Left colon (tissue), 2 donors: ENCODE data around the gene MISP. TPM values are rescaled to one million over a fixed set of nuclear protein-coding genes. Genes with fewer than 3 reads are reported as not detected.
A peak's percentile ranks its signal among the peaks of the same experiment; 100 is the strongest.

Source experiments
- ATAC-seq: fragments of 200-7000 bp; cut with Tn5 transposase; one replicate; pipeline ENCODE4 v1.9.1; 2020; ENCODE audit warnings: mild to moderate bottlenecking, moderate library complexity
- DNase-seq, 2 donors: peaks; one replicate each; pipeline ENCODE4 v3.0.0-alpha.2; 2020
- intact Hi-C, 2 donors: fragments of 100-400 bp; cut with DNase I in 1 of 2; cut with micrococcal nuclease in 1 of 2; formaldehyde crosslinking; loops; one replicate each; pipeline versions ENCODE4 v1.11.2 to v1.14.0; 2022; cut with DNase I, micrococcal nuclease
- total RNA-seq, 2 donors: library from RNA; stranded (reverse); fragmentation: NEBNext Ultra II Directional; extraction: Animal tissue kit (Norgen Biotek cat#: 25700); gene quantifications; one replicate each; pipeline ENCODE4 v1.2.1, GENCODE V29; 2021
- donor health status: DM: no; HTN: no; CAD: no.
- donor health status: DM: yes; HTN: yes; CAD: no.

Gene MISP
- total RNA-seq, 2 donors from 2014 or later, result 414 to 461 TPM

DNA sequence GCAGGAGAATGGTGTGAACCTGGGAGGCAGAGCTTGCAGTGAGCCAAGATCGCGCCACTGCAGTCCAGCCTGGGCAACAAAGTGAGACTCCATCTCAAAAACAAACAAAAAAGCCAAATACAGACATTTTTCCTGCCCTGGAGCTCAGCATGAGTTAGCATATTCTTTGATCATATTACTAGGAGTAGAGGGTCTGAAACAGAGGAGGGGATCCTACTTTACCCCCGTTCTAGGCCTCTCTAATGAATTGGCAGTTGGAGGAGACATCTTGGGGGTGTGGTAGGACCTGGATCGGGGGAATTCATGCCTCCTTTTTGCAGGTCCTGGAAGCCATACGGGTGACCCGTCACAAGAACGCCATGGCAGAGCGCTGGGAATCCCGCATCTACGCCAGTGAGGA, 12.3 kb downstream of the MISP start:
- no peak for ATAC-seq
- intact Hi-C loops, result loop anchor here in 1 of 2 donors (10.0 kb wide), 1 partner anchor 222 kb away; the partner anchor contains the start of gene WDR18
- DNase-seq, result no peak

DNA sequence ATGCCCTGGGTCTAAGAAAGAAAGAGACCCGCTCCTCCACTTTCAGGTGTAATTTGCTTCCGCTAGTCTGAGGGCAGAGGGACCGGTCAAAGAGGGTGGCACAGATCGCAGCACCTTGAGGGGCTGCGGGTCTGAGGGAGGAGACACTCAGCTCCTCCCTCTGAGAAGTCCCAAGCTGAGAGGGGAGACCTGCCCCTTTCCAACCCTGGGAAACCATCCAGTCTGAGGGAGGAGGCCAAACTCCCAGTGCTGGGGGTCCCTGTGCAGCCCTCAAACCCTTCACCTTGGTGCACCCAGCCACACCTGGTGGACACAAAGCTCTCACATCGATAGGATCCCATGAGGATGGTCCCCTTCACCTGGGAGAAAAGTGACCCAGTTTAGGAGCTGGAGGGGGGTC, 13.0 kb downstream of the MISP start:
- intact Hi-C loops, result loop anchor here in 1 of 2 donors (10.0 kb wide), 1 partner anchor 221 kb away; the partner anchor contains the start of gene WDR18
- ATAC-seq (peak; percentile 2), DNase-seq (no peak)

- DNase-seq, result no peak
- peak; percentile 7 for ATAC-seq
- intact Hi-C loops, result loop anchor here in 1 of 2 donors (10.0 kb wide), 1 partner anchor 220 kb away; the partner anchor contains the start of gene WDR18
Observed at GRCh38 chr19:764301-764700, 13.4 kb downstream of the MISP start.

- DNase-seq (peak in 1 of 2 donors; percentile 20), ATAC-seq (peak; percentile 46)
- intact Hi-C loops, result loop anchor here in 1 of 2 donors (10.0 kb wide), 1 partner anchor 220 kb away; the partner anchor contains the start of gene WDR18
Observed at GRCh38 chr19:765179-765738, 14.3 kb downstream of the MISP start.

DNA sequence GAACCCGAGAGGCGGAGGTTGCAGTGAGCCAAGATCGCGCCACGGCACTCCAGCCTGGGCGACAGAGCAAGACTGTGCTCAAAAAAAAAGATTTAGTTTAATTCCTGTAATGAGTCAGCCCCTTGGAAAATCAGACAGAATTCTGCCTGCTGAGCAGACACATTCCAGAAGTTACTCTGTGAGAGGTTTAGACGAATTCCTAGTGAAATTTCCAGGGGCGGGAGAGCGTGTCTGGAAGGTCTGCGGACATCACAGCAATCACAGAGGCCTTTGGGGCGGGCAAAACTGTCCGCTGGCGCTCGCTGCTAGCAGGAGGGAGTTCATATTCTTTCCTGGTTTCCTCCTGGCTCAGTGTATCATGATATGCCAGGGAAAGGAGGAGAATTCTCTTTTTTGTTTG, 17.5 kb downstream of the MISP start:
- ATAC-seq (no peak), DNase-seq (no peak)
- intact Hi-C loops, result loop anchor here in 1 of 2 donors (10.0 kb wide), 1 partner anchor 216 kb away; the partner anchor contains the start of gene WDR18

DNA sequence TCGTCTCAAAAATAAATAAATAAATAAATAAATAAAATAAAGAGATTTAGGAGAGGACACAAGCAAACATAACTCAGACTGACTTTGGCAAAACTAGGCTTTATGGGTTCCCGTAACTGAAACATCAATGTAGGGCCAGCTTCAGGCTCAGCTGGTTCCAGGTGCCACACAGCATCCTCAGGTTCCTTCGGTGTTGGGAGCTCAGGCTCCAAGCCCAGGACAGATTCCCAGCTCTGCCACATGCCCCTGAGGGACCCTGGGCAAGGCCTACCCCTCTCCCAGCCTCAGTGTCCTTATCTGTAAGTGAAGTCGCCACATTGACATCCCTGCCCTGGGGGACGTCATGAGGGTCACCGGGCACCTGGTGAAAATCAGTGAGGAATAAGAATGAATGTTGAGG, 18.7 kb downstream of the MISP start:
- no peak for ATAC-seq
- intact Hi-C loops, result loop anchor here in 1 of 2 donors (5.0 to 10.0 kb wide), 2 partner anchors 153 to 215 kb away; partner anchors contain the start of gene WDR18

GRCh38 chr19:771332-771785, 20.4 kb downstream of the MISP start:
- ATAC-seq, result peak; percentile 31
- DNase-seq, result no peak
- intact Hi-C loops, result loop anchor here in 1 of 2 donors (5.0 kb wide), 1 partner anchor 151 kb away; no protein-coding TSS in a partner anchor

More for the DNA sequence above, 18.7 kb downstream of the MISP start:
- DNase-seq, result no peak

- no peak for ATAC-seq
- intact Hi-C loops, result loop anchor here in 1 of 2 donors (5.0 kb wide), 1 partner anchor 150 kb away; no protein-coding TSS in a partner anchor
- no peak for DNase-seq
Observed at GRCh38 chr19:772063-772462, 21.2 kb downstream of the MISP start.

DNA sequence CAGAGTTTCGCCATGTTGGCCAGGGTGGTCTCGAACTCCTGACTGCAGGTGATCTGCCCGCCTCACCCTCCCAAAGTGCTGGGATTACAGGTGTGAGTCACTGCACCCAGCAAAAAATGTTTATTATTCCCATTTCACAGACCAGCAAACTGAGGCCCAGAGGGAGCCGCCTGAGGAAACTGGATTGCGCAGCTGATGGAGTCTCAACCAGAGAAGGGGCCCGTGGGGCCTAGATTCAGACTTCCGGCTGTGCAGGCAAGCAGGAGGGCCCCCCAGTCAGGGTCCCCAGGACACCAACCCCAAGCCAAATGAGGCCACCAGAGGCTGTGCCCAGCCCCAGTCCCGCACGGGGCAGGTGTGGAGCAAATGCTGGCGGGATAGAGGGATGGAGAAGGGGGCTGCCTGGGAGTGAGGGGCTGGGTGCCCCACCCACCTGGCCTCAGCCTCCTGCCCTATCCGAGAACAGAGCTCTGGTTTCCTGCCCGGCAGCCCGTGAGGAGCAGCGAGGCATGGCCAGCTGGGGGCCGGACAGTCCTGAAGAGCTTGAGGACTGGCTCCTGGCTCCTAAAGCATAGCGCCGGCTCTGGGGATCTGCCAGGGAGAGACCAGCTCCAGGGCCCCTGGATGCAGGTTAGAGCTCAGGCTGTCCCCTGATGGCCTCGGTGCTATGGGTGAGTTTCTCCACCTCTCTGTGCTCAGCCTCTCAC, 22.0 kb downstream of the MISP start:
- no peak for ATAC-seq
- DNase-seq, result no peak
- intact Hi-C loops, result loop anchor here in 1 of 2 donors (5.0 kb wide), 1 partner anchor 149 kb away; no protein-coding TSS in a partner anchor

DNA sequence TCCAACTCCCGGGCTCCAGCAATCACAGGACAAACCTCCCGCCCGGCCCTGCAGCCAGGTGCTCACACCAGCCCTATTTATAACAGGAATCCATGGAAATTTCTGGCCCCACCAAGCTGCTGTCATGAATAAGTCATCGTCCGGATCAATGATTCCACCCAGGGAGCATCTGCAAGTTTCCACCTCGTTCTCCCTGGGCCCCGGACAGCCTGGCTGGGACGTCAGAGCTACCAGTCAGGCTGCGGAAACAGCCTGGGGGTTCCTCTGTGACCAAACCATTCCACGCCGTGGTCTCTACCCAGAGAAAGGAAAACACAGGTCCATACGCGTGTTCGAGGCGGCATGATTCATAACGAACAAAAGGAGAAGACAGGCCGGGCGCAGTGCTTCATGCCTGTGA, 25.6 kb downstream of the MISP start:
- DNase-seq, result no peak
- intact Hi-C loops, result no loop called here
- ATAC-seq, result no peak

GRCh38 chr19:778910-779653, 28.2 kb downstream of the MISP start:
- DNase-seq, result no peak
- ATAC-seq, result no peak
- intact Hi-C loops, result no loop called here

- ATAC-seq (no peak), DNase-seq (no peak)
- intact Hi-C loops, result no loop called here
Observed at GRCh38 chr19:780935-781334, 30.0 kb downstream of the MISP start.

- intact Hi-C loops, result no loop called here
- ATAC-seq, result no peak
- DNase-seq, result no peak
Observed at GRCh38 chr19:781800-782184, 30.9 kb downstream of the MISP start.

- DNase-seq (no peak), ATAC-seq (peak; percentile 70)
- intact Hi-C loops, result no loop called here
Observed at GRCh38 chr19:782185-782877, 31.4 kb downstream of the MISP start.

DNA sequence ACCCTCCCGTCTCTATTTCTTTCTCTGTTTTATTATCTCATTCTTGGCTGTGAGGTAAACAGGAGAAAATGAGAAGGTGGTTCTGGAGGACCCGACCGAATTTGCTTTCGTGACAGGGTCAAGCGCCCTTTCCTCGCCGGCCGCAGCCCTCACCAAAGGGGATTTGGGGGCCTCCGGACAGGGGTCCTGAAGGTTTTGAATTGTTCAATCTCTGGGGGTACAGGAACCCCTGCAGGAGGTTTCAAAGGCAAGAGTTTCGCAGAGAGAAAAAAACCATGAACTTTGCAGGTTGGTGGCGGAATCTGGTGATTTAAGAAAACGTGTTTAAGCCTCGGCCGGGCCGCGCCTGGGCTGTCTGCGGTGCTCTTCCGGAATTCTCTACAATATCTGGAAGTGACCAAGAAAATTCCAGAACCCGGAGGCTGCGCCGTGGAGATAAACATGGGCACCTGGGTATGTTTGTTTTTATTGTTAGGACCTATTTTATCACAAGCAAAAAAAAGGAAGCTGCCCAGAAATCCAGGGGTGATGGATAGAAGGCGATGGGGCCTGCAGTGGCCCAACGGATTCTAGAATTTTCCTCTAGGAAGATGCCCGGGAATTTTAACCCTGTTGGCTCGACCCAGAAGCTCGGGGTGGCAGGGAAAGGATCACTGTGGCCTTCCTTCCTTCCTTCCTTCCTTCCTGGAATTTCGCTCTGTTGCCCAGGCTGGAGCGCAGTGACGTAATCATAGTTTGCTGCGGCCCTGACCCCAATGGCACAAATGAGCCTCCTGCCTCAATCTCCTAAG, 32.2 kb downstream of the MISP start:
- DNase-seq (no peak), ATAC-seq (no peak)
- intact Hi-C loops, result no loop called here

GRCh38 chr19:784541-784940, 33.6 kb downstream of the MISP start:
- intact Hi-C loops, result no loop called here
- no peak for DNase-seq
- no peak for ATAC-seq

- DNase-seq (no peak), ATAC-seq (no peak)
- intact Hi-C loops, result no loop called here
Observed at GRCh38 chr19:787536-787935, 36.6 kb downstream of the MISP start.

GRCh38 chr19:788686-788982, 37.7 kb downstream of the MISP start:
- no peak for ATAC-seq
- no peak for DNase-seq
- intact Hi-C loops, result no loop called here
